GM21381 (cell line): Measurements from ENCODE around the gene CMTM8.

Experiments
- ATAC-seq: cut with Tn5 transposase; IDR thresholded peaks from one replicate; pipeline ENCODE4 v1.9.1; 2021; ENCODE audit warnings: mild to moderate bottlenecking, moderate library complexity; ENCODE audit not compliant: unreplicated experiment

CMTM8 gene

GRCh38 chr3:32275506-32275905 is 37.0 kb downstream of the CMTM8 start:
- no peak for ATAC-seq

DNA sequence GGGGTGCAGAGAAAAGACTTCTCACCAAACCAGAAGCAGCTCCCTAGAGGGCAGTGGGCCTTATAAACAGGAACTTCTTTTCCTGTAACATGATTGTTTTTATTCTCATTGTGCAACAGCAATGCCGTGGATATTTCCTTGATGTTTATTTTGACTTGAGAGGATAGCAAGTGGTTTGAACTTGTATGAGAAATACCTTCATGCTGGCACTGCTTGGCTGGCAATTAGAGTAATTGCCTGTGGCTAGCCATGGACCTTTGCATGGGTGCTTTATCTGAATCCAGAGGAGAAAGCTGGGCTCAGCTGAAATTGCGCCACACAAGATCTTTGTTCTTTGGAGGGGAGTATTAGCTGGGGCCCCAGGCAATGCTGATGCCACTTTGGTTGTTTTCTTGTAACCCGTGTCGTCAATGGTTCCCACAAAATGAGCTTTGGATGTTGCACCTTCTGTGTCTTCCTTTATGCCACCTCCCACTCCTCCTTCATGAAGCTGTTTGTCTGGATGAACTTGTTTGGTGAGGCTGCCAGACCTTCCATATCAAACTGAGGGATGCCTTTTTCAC is 37.9 kb downstream of the CMTM8 start:
- ATAC-seq = no peak

DNA sequence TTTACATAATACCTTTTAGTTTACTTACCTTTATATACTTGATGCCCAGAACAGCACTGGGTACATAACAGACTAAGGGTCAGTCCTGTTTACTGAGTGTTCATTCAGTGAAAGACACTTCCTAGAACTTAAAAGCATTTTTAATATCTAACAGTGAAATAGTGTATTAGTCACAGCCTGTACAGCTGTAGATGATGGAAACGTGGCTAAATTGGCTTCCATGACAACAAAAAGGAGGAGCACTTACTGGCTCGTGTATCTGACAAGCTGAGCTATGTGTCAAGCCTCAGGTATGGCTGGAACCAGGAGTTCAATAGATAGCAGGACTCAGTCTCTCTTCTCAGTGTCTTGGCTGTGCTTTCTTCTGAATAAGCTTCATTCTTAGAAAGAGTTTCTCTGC is 40.2 kb downstream of the CMTM8 start:
- no peak for ATAC-seq

- ATAC-seq = no peak
These were observed 41.9 kb downstream of the CMTM8 start for GRCh38 chr3:32280262-32280910.

DNA sequence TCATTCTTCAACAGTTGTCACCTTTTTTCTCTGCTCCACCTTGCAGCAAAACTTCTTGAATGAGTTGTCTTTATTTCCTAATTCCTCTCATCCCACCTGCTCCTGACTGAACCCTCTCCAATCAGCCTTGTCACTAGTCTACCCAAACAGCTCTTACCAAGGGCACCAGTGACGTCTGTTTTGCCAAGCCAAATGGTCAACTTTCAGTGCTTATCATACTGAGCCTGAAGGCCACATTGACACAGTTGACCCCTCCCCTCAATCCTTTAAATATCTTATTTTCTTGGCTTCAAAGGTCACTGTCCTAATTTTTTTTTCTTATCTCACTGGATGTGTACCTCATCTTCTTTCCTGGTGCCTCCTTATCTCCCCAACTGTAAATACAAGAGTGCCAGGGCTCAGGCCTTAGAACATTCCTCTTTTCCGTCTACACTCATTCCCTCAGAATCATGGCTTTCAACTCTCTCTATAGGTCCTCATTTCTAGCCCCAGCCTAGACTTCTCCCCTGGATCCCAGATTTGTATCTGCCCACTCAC is 43.2 kb downstream of the CMTM8 start:
- no peak for ATAC-seq

DNA sequence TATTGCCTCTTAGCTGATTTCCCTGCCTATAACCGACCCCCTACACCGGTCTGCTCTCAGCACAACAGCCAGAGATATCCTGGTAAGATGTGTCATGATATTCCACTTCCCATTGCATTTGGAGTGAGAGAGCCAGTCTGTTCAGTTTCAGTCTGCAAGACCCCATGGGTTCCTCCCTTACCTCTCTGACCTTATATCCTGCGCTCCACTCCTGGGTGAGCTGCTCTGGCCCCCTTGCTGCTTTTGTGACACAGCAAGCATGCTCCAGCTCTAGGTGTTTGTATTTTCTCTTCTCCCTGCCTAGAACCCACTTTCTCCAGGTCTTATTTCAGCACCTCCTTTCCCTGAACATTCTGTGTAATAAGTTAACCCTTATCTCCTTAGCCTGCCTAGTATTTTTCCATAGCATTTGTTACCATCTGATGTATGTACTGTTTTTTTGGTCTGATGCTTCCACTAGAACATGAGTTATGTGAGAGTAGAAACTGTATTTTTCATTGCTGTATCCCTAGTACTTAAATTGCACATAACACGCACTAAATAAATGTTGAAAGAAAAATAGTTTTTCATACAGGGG is 44.2 kb downstream of the CMTM8 start:
- ATAC-seq = no peak

GRCh38 chr3:32283304-32283703 is 44.8 kb downstream of the CMTM8 start:
- no peak for ATAC-seq

DNA sequence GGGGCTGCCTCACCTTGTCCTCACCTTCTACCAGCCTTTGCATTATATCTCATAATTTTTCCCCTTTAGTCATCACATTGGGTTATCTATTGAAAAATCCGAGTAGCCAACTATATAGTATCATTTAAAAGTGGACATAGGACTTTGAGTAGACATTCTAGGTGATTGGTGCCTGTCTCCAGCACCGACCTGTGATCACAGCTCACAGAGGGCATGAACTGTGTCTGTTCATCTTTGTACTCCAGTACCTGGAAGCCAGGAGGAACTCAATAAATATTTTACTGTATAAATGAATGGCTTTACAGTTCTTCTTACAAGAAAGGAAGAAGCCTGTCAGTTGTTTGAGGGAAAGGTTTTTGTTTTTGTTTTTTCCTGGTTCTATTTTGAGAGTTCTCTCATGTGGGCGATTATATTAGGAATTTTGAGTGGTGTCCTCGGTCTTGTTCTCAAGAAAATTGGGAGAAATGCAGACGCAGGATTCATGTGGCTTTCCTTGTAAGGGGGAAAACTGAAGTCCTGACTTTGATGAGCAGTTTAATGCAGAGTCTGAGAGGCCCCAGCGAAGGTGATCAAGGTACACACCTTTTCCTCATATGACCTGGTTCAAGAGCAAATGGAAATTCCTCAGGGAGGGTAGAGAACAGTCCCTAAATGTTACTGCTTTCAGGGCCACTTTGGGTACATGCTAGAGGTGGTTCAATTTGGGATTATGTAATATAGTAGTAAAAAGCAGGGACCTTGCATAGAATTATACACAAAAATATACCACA is 46.1 kb downstream of the CMTM8 start:
- ATAC-seq = no peak

DNA sequence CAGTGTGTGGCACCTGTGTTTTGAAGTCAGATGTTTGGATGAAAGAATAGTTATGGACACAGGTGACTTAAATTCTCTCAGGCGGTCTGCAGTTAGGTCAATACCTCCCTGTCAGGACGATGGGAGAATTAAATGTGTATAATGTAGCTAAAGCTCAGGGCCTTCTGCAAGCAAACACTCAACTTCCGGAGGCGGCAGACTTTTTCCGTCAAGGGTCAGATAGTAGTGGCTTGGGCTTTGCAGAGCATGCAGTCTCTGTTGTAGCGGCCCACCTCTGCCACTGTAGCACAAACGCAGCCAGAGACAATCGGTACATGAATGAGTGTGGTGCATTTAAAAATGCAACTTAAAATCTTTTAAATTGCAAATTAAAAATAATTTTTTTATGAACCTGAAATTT is 47.4 kb downstream of the CMTM8 start:
- ATAC-seq = no peak

DNA sequence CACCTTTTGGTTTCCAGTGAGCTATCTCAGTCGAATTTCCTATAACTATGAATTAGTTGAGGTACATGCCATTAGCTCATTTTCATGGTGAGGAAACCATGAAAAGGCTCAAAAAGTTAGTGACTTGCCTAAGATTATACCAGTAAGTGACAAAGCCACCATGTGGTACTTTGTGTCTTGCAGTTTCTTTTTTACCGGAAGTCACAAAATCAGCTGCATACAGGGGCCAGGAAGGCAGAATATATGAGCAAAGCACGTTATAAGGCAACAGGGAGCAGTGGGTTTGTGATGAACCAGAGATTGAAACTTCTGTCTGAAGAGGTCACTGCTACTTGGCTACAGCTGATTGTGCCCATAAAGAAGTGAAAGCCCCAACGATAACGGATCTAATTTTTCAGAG is 50.3 kb downstream of the CMTM8 start:
- no peak for ATAC-seq

GRCh38 chr3:32290619-32291018 is 52.1 kb downstream of the CMTM8 start:
- no peak for ATAC-seq

DNA sequence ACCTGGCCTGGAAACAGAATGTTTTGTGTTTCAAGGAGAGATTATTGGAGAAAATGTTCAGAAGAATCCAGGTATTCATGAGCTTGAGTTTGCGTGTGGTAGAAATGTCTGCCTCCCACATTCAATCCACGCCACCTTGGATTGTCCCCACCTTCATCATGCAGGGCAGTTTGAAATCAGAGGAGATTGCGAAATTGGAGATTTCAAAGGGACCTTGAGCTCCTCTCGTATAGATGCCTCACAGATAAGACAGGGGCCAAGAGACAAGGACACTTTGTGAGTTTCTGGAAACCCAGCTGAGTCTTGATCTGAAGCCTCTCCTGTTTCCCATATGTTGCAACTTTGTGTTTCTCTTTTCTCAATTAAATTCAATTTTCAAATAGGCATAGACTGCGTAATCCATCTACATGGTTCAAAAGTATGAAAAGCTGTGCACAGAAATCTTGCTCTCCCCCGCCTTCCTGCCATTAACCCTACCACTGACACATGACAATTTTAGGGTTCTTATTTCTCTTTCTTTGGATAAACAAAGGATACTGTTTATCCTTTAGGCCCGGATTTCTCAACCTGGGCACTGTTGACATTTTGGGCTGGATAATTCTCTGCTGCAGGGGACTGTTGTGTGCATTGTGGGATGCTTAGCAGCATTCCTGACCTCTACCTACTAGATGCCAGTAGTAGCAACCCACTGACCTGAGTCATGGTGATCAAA is 53.8 kb downstream of the CMTM8 start:
- no peak for ATAC-seq

- no peak for ATAC-seq
These were observed 55.4 kb downstream of the CMTM8 start for GRCh38 chr3:32293903-32294302.

GRCh38 chr3:32296251-32297204 is 58.0 kb downstream of the CMTM8 start:
- ATAC-seq = peak; percentile 70

DNA sequence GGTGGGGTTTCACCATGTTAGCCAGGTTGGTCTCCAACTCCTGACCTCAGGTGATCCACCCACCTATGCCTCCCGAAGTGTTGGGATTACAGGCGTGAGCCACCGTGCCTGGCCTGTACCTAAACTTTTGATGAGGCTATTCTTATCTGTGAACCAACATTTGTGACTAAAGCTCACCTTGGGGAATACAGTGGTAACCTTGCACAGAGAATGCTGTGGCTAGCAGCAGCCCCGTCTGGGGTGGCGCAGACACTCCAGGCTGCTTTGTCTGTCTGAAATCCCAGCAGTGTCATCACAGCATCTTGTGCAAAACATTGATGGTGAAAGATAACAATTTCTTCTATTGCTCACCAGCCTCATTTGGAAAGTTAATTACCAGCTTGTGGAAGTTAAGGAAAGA is 58.9 kb downstream of the CMTM8 start:
- ATAC-seq = no peak

GRCh38 chr3:32301426-32301825 is 62.9 kb downstream of the CMTM8 start:
- ATAC-seq = no peak

GRCh38 chr3:32302601-32303398 is 64.3 kb downstream of the CMTM8 start:
- ATAC-seq = no peak

- no peak for ATAC-seq
These were observed 64.9 kb downstream of the CMTM8 start for GRCh38 chr3:32303399-32303747.
